Measurements from ENCODE around the gene FGF6. TPM values are rescaled to one million over a fixed set of nuclear protein-coding genes. Genes with fewer than 3 reads are reported as not detected.
A peak's percentile ranks its signal among the peaks of the same experiment; 100 is the strongest.
"Not testable (repeated sequence)": the region's sequence is repeated elsewhere in the genome, so short reads cannot be mapped to it uniquely, and the experiment has no call there.

FGF6 gene
- polyA plus RNA-seq, 1 of the 3 experiments (the other 2 are of a cell fraction), result not detected

DNA sequence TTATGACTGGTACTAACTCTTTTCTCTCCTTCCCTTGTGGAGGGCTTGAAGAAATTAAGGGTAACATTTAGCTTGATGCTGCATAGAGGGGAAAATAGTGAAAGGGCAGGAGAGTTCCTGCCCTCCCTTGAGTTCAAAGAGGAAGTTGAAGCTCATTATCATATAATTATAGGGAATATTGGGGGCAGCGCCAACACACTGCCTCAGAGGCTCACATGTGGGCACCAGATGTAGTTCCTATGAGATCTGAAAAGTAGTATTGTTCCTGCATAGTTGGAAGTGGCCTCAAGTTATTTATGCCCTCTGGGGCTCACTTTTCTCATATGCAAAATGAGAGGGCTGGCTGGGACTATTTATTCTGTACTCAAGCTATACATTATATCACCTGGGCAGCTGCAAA, 33.1 kb downstream of the FGF6 start:
- TF ChIP-seq CHD2 (IDR thresholded peaks at IDR 0.05; ENCODE audit: low read length, partially characterized antibody) (peak; percentile 28), MXI1 (IDR thresholded peaks at IDR 0.05; ENCODE audit: low read depth, low read length) (no peak), TCF12 (IDR thresholded peaks at IDR 0.05) (peak; percentile 34; the same call in 1 of the 2 replicates), TAF1 (IDR thresholded peaks at IDR 0.05; ENCODE audit: borderline replicate concordance, low read depth, low read length) (no peak), ELF1 (IDR thresholded peaks at IDR 0.05) (no peak)
- Histone ChIP-seq H3F3A (replicated peaks; ENCODE audit: insufficient read depth) (no peaks in the 10 kb centered on the region), H3K4me3 (ENCODE audit: low read depth in 2 of 2, low read length in 1 of 2) (no peak overlapping the region), H3K4me2 (no peak overlapping the region), H4K20me1 (ENCODE audit: insufficient read depth) (no peaks in the 10 kb centered on the region), H3K27ac (ENCODE audit: low read depth in 2 of 2, low read length in 1 of 2) (peak overlapping the region in 1 of 2 experiments; percentile 73; a peak in 2 of 4 replicates), H3K79me2 (ENCODE audit: insufficient read depth) (no peaks in the 10 kb centered on the region), H3K9ac (no peak overlapping the region), H2AFZ (ENCODE audit: low read depth) (no peak overlapping the region), H3K9me2 (no peaks in the 10 kb centered on the region), H3K4me1 (ENCODE audit: control insufficient read depth in 1 of 2, insufficient read depth in 2 of 2, low read depth in 1 of 2, low read length in 1 of 2) (peaks cover 0 to 29% of the 10 kb centered on the region in 2 experiments; a peak in 2 of 4 replicates), H3K27me3 (ENCODE audit: insufficient read depth) (peaks cover 40% of the 10 kb centered on the region; the same call in 1 of the 2 replicates), H3K36me3 (replicated peaks in 1 of 2; ENCODE audit: control insufficient read depth in 1 of 2, insufficient read depth in 2 of 2, low read length in 1 of 2) (no peaks in the 10 kb centered on the region), H3K9me3 (no peaks in the 10 kb centered on the region)
- POLR2A ChIA-PET, result interaction anchor here (1.1 kb wide), 1 partner anchor 26 kb away, joined by 7 read pairs; no protein-coding TSS in a partner anchor
- CTCF ChIA-PET, result interaction anchor here (1.0 to 3.7 kb wide), 9 partner anchors 9 to 136 kb away, joined by 3 to 30 read pairs (median 4); no protein-coding TSS in a partner anchor
- DNase-seq, result peak; percentile 56
- 39% methylated on average over 1 of the region's 1 CpG for WGBS (ENCODE audit: low lambda C conversion rate)

DNA sequence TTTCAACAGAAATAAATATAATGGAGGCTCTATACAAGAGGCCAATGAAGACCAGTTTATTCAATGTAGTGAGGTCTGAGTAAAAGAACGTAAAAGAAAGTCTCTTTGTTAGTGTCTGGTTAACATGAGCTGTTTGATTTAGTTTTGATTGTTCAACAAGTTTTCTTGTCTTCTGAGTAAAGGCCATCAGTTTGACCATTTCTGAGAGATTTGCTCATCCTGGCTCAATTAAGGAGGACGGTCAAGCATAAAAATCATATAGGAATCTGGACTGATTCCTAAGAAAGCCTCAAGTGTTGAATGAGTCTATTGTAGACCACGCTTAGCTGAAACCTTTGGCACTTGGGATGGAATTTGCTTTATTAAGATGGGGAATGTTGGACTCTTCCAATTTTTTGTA, 33.6 kb downstream of the FGF6 start:
- Histone ChIP-seq H3K4me1 (ENCODE audit: control insufficient read depth in 1 of 2, insufficient read depth in 2 of 2, low read depth in 1 of 2, low read length in 1 of 2) (peaks cover 0 to 25% of the 10 kb centered on the region in 2 experiments; a peak in 2 of 4 replicates), H3K27ac (ENCODE audit: low read depth in 2 of 2, low read length in 1 of 2) (peak overlapping the region in 1 of 2 experiments; percentile 73; a peak in 2 of 4 replicates), H3K36me3 (replicated peaks in 1 of 2; ENCODE audit: control insufficient read depth in 1 of 2, insufficient read depth in 2 of 2, low read length in 1 of 2) (no peaks in the 10 kb centered on the region), H3K27me3 (ENCODE audit: insufficient read depth) (peaks cover 36% of the 10 kb centered on the region; the same call in 1 of the 2 replicates), H3K9me3 (no peaks in the 10 kb centered on the region), H3F3A (replicated peaks; ENCODE audit: insufficient read depth) (no peaks in the 10 kb centered on the region), H2AFZ (ENCODE audit: low read depth) (no peak overlapping the region), H3K9ac (no peak overlapping the region), H3K4me3 (ENCODE audit: low read depth in 2 of 2, low read length in 1 of 2) (no peak overlapping the region), H3K9me2 (no peaks in the 10 kb centered on the region), H3K4me2 (no peak overlapping the region), H4K20me1 (ENCODE audit: insufficient read depth) (no peaks in the 10 kb centered on the region), H3K79me2 (ENCODE audit: insufficient read depth) (no peaks in the 10 kb centered on the region)
- TF ChIP-seq SMC3 (IDR thresholded peaks at IDR 0.05; ENCODE audit: low read depth, low read length), result no peak
- no peak for TF ChIP-seq ELF1 (IDR thresholded peaks at IDR 0.05)
- TF ChIP-seq TCF12 (IDR thresholded peaks at IDR 0.05), result no peak
- TF ChIP-seq CHD2 (IDR thresholded peaks at IDR 0.05; ENCODE audit: low read length, partially characterized antibody), result no peak
- TF ChIP-seq FOXJ3 (CRISPR knock-in tag; IDR thresholded peaks at IDR 0.05), result no peak
- no peak for TF ChIP-seq RAD21 (IDR thresholded peaks at IDR 0.05; ENCODE audit: low read length)
- TF ChIP-seq, protein P1, sequence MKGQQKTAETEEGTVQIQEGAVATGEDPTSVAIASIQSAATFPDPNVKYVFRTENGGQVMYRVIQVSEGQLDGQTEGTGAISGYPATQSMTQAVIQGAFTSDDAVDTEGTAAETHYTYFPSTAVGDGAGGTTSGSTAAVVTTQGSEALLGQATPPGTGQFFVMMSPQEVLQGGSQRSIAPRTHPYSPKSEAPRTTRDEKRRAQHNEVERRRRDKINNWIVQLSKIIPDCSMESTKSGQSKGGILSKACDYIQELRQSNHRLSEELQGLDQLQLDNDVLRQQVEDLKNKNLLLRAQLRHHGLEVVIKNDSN (IDR thresholded peaks at IDR 0.05; ENCODE audit: borderline replicate concordance, low read depth), result no peak
- ChIA-PET POLR2A (interaction anchor here (1.1 kb wide), 1 partner anchor 25 kb away, joined by 7 read pairs; no protein-coding TSS in a partner anchor), CTCF (interaction anchor here (1.0 to 3.7 kb wide), 6 partner anchors 9 to 135 kb away, joined by 4 to 30 read pairs (median 4); no protein-coding TSS in a partner anchor)
- DNase-seq, result no peak
- WGBS (ENCODE audit: low lambda C conversion rate), result 34% methylated on average over 3 of the region's 3 CpGs

DNA sequence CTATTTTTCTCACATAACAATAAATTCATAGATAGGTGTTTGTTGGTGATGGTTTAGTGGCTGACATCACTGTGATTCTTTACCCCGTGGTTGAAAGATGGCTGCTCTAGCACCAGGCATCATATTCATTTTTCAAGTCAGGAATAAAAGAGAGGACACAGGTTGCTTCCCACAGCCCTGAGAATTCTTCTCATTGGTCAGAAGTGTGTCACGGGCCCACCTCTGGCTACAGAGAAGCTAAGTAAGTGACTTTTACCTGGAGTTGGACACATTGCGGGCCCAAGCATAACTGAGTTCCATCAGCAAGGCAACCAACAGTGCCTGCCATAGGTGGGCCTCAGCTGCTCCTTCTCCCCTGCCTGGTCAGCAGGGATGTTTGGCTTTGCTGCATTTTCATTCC, 38.5 kb downstream of the FGF6 start:
- WGBS (ENCODE audit: low lambda C conversion rate), result 24% methylated on average over 3 of the region's 3 CpGs
- Histone ChIP-seq H3K27ac (ENCODE audit: low read depth in 2 of 2, low read length in 1 of 2) (no peak overlapping the region), H3K4me3 (ENCODE audit: low read depth in 2 of 2, low read length in 1 of 2) (no peak overlapping the region)

DNA sequence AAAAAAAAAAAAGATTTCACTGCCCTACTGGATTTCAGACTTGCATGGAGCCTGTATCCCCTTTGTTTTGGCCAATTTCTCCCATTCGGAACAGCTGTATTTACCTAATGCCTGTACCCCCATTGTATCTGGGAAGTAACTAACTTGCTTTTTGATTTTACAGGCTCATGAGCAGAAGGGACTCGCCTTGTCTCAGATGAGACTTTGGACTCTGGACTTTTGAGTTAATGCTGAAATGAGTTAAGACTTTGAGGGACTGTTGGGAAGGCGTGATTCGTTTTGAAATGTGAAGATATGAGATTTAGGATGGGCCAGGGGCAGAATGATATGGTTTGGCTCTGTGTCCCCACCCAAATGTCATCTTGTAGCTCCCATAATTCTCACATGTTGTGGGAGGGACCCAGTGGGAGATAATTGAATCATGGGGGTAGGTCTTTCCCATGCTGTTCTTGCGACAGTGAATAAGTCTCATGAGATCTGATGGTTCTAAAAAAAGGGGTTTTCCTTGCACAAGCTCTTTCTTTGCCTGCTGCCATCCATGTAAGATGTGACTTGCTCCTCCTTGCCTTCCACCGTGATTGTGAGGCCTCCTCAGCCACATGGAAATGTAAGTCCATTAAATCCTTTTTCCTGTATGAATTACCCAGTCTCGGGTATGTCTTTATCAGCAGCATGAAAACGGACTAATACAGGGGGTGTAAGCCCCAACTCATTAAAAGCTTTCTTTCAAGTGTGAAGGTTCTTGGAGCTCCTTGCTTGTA, 40.6 kb downstream of the FGF6 start:
- H3K4me1 ChIP-seq (ENCODE audit: control insufficient read depth in 1 of 2, insufficient read depth in 2 of 2, low read depth in 1 of 2, low read length in 1 of 2); H4K20me1 ChIP-seq (ENCODE audit: insufficient read depth); H3K9me2 ChIP-seq; POLR2A ChIA-PET; H3K9me3 ChIP-seq; H2AFZ ChIP-seq (ENCODE audit: low read depth); H3K9ac ChIP-seq; H3K27ac ChIP-seq (ENCODE audit: low read depth in 2 of 2, low read length in 1 of 2); H3K79me2 ChIP-seq (ENCODE audit: insufficient read depth); H3F3A ChIP-seq (replicated peaks; ENCODE audit: insufficient read depth); H3K36me3 ChIP-seq (replicated peaks in 1 of 2; ENCODE audit: control insufficient read depth in 1 of 2, insufficient read depth in 2 of 2, low read length in 1 of 2); H3K4me2 ChIP-seq; H3K4me3 ChIP-seq (ENCODE audit: low read depth in 2 of 2, low read length in 1 of 2); DNase-seq: not testable (repeated sequence)
- H3K27me3 ChIP-seq (ENCODE audit: insufficient read depth), result peaks cover 17% of the 10 kb centered on the region
- WGBS (ENCODE audit: low lambda C conversion rate), result 46% methylated on average over 8 of the region's 8 CpGs
- CTCF ChIA-PET, result interaction anchor here (0.9 kb wide), 1 partner anchor 122 kb away, joined by 3 read pairs; no protein-coding TSS in a partner anchor

More for the DNA sequence above, 38.5 kb downstream of the FGF6 start:
- no peaks in the 10 kb centered on the region for H3K36me3 ChIP-seq (replicated peaks in 1 of 2; ENCODE audit: control insufficient read depth in 1 of 2, insufficient read depth in 2 of 2, low read length in 1 of 2)
- no peak overlapping the region for H3K9ac ChIP-seq
- H3K79me2 ChIP-seq (ENCODE audit: insufficient read depth), result no peaks in the 10 kb centered on the region
- H4K20me1 ChIP-seq (ENCODE audit: insufficient read depth), result no peaks in the 10 kb centered on the region
- no peaks in the 10 kb centered on the region for H3K9me3 ChIP-seq
- no peaks in the 10 kb centered on the region for H3F3A ChIP-seq (replicated peaks; ENCODE audit: insufficient read depth)
- H3K9me2 ChIP-seq, result no peaks in the 10 kb centered on the region
- no peak for DNase-seq
- H3K4me2 ChIP-seq, result no peak overlapping the region
- CTCF ChIA-PET, result interaction anchor here (1.2 kb wide), 1 partner anchor 13 kb away, joined by 4 read pairs; no protein-coding TSS in a partner anchor
- H3K27me3 ChIP-seq (ENCODE audit: insufficient read depth), result peaks cover 12% of the 10 kb centered on the region
- H2AFZ ChIP-seq (ENCODE audit: low read depth), result no peak overlapping the region
- POLR2A ChIA-PET, result no interaction called here
- H3K4me1 ChIP-seq (ENCODE audit: control insufficient read depth in 1 of 2, insufficient read depth in 2 of 2, low read depth in 1 of 2, low read length in 1 of 2), result no peaks in the 10 kb centered on the region; a peak in 1 of 4 replicates
- no peak for TF ChIP-seq YY1 (IDR thresholded peaks at IDR 0.05; ENCODE audit: low read depth)
- TF ChIP-seq, protein P2, sequence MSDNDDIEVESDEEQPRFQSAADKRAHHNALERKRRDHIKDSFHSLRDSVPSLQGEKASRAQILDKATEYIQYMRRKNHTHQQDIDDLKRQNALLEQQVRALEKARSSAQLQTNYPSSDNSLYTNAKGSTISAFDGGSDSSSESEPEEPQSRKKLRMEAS (IDR thresholded peaks at IDR 0.05; ENCODE audit: low read depth), result no peak
